K562 (cell line): Measurements from ENCODE around the gene TSHZ1. TPM values are rescaled to one million over a fixed set of nuclear protein-coding genes. Genes with fewer than 3 reads are reported as not detected.

ENCODE experiments used
- ATAC-seq: fragments of 200-7000 bp; cut with Tn5 transposase; 3 replicates; pipeline ENCODE4 v1.9.1; 2020; ENCODE audit warnings: moderate library complexity
- BruUV-seq: library from RNA; stranded (reverse); fragments of 400-500 nt; replicated peaks from 2 replicates; lab custom pipeline; 2021; lab: Mats Ljungman, UMichigan
- CTCF ChIA-PET: fragments of 300-600 bp; formaldehyde crosslinking; extraction: SDS; loops from one replicate; lab custom pipeline; 2021; ENCODE audit warnings: low intra/inter-chr PET ratio; lab: Yijun Ruan, JAX
- POLR2A ChIA-PET: fragments of 300-600, 350-650 bp; sonication (Branson Sonifier 250); formaldehyde crosslinking; extraction: SDS; loops from one replicate; lab custom pipeline; 2021; ENCODE audit warnings: antibody characterized with exemption, inconsistent platforms; lab: Yijun Ruan, JAX
- DNase-seq, 4 experiments: peaks; one replicate each; pipeline versions ENCODE4 v3.0.0 to v3.0.0-alpha.2; 2011 to 2018; ENCODE audit warnings: low spot score in 3 of 4, mixed read lengths in 3 of 4; ENCODE audit errors: extremely low read depth in 1 of 4
- FAIRE-seq: peaks from 2 replicates; lab custom pipeline; 2011; peaks lifted over from hg19 to GRCh38; lab: Jason Lieb, UNC
- H2AFZ ChIP-seq: 2 replicates; pipeline ENCODE4 v1.6.0; 2011; ENCODE audit warnings: low read depth, low read length, control low read depth, inconsistent platforms
- H3K27ac ChIP-seq: fragments of 200-600 bp; 3 replicates; pipeline ENCODE4 v1.8.0; 2011; ENCODE audit warnings: low read depth, mild to moderate bottlenecking, control low read depth, inconsistent platforms, low read length, moderate library complexity, mixed read lengths; ENCODE audit errors: extremely low read depth
- H3K27me3 ChIP-seq, 2 experiments: fragments of 300-600 bp in 1 of 2; 2 replicates in 1 of 2; 3 replicates in 1 of 2; pipeline versions ENCODE4 v1.6.0 to v1.8.0; 2011; ENCODE audit warnings: inconsistent platforms in 2 of 2, low read length in 2 of 2, mild to moderate bottlenecking in 1 of 2, mixed read lengths in 1 of 2, moderate library complexity in 1 of 2; ENCODE audit not compliant: control insufficient read depth in 2 of 2, insufficient read depth in 2 of 2
- H3K36me3 ChIP-seq: fragments of 300-600 bp; 3 replicates; pipeline ENCODE4 v1.8.0; 2011; ENCODE audit warnings: mild to moderate bottlenecking, low read length, inconsistent platforms; ENCODE audit not compliant: control insufficient read depth, insufficient read depth
- H3K4me1 ChIP-seq, 2 experiments: fragments of 200-600 bp in 1 of 2; replicated peaks in 1 of 2; 2 replicates in 1 of 2; 3 replicates in 1 of 2; pipeline versions ENCODE4 v1.5.1 to v1.8.0; 2011; ENCODE audit warnings: inconsistent platforms in 2 of 2, low read length in 2 of 2, mild to moderate bottlenecking in 1 of 2, mixed read lengths in 1 of 2, moderate library complexity in 1 of 2; ENCODE audit not compliant: control insufficient read depth in 2 of 2, insufficient read depth in 2 of 2
- H3K4me2 ChIP-seq: 2 replicates; pipeline ENCODE4 v1.6.1; 2011; ENCODE audit warnings: low read length, control low read depth, inconsistent platforms, mixed read lengths; ENCODE audit not compliant: insufficient read depth
- H3K4me3 ChIP-seq: fragments of 200-600 bp; sonication (generic), shearing (Covaris generic); 2 replicates; pipeline ENCODE4 v1.5.1; 2016; ENCODE audit warnings: control low read depth, inconsistent platforms
- H3K79me2 ChIP-seq: fragments of 200-600 bp; 3 replicates; pipeline ENCODE4 v1.8.0; 2011; ENCODE audit warnings: low read length, inconsistent platforms; ENCODE audit not compliant: control insufficient read depth, insufficient read depth
- H3K9ac ChIP-seq, 2 experiments: 2 replicates each; pipeline versions ENCODE4 v1.6.0 to v1.6.1; 2011; ENCODE audit warnings: low read depth in 2 of 2, low read length in 2 of 2, control low read depth in 1 of 2, inconsistent platforms in 1 of 2, mild to moderate bottlenecking in 1 of 2, mixed read lengths in 1 of 2; ENCODE audit not compliant: insufficient read depth in 1 of 2
- H3K9me1 ChIP-seq: one replicate; pipeline ENCODE4 v1.6.0; 2011; ENCODE audit warnings: inconsistent platforms, mild to moderate bottlenecking, low read length, moderate library complexity; ENCODE audit not compliant: control insufficient read depth, insufficient read depth
- H3K9me3 ChIP-seq: replicated peaks from 2 replicates; pipeline ENCODE4 v1.5.1; 2011; ENCODE audit warnings: low read depth, low read length, inconsistent platforms; ENCODE audit not compliant: control insufficient read depth, insufficient read depth
- H4K20me1 ChIP-seq: replicated peaks from 2 replicates; pipeline ENCODE4 v1.6.1; 2011; ENCODE audit warnings: low read length, inconsistent platforms, mixed read lengths; ENCODE audit not compliant: control insufficient read depth, insufficient read depth
- BRCA1 ChIP-seq, 2 experiments: fragments of 450-650 bp in 1 of 2; sonication (generic) in 1 of 2; formaldehyde crosslinking in 1 of 2; IDR thresholded peaks; 2 replicates each; pipeline versions ENCODE4 v1.5.0 to v1.6.1; 2017 to 2020; ENCODE audit warnings: mild to moderate bottlenecking in 1 of 2, missing genetic modification reagents in 1 of 2
- CC2D1A ChIP-seq: fragments of 450-650 bp; IDR thresholded peaks from 2 replicates; pipeline ENCODE4 v1.6.1; 2017; ENCODE audit warnings: mild to moderate bottlenecking
- DEAF1 ChIP-seq: fragments of 450-650 bp; formaldehyde crosslinking; IDR thresholded peaks from 2 replicates; pipeline ENCODE4 v1.4.0; 2020; ENCODE audit warnings: mild to moderate bottlenecking, moderate library complexity
- FIP1L1 ChIP-seq: fragments of 200-400 bp; formaldehyde crosslinking; IDR thresholded peaks from 2 replicates; pipeline ENCODE4 v1.6.1; 2018; ENCODE audit warnings: mild to moderate bottlenecking, low read depth, low read length; ENCODE audit not compliant: poor library complexity, severe bottlenecking
- L3MBTL2 ChIP-seq: fragments of 450-650 bp; IDR thresholded peaks from 2 replicates; pipeline ENCODE4 v1.6.1; 2016; ENCODE audit warnings: mild to moderate bottlenecking, moderate library complexity
- MTA3 ChIP-seq: fragments of 450-650 bp; formaldehyde crosslinking; IDR thresholded peaks from 2 replicates; pipeline ENCODE4 v1.6.1; 2017; ENCODE audit warnings: mild to moderate bottlenecking, borderline replicate concordance
- NRF1 ChIP-seq, 2 experiments: fragments of 450-650 bp; IDR thresholded peaks in 1 of 2; conservative IDR thresholded peaks in 1 of 2; 2 replicates each; pipeline ENCODE4 v1.6.1; 2014; ENCODE audit warnings: mild to moderate bottlenecking in 2 of 2
- PHF8 ChIP-seq: fragments of 200-600 bp; sonication (generic); IDR thresholded peaks from 2 replicates; pipeline ENCODE4 v1.6.1; 2012; ENCODE audit warnings: mixed run types, mild to moderate bottlenecking, inconsistent platforms, low read length, moderate library complexity, borderline replicate concordance
- POLR2A ChIP-seq: fragments of 450-650 bp; conservative IDR thresholded peaks from 2 replicates; pipeline ENCODE4 v1.6.1; 2016
- PREB ChIP-seq: sonication (generic); formaldehyde crosslinking; IDR thresholded peaks from 2 replicates; pipeline ENCODE4 v1.8.1; 2023; ENCODE audit warnings: mild to moderate bottlenecking, missing genetic modification reagents
- SMARCE1 ChIP-seq: fragments of 450-650 bp; IDR thresholded peaks from 2 replicates; pipeline ENCODE4 v1.7.1; 2016; ENCODE audit warnings: mild to moderate bottlenecking
- ZC3H4 ChIP-seq: sonication (generic); formaldehyde crosslinking; IDR thresholded peaks from 2 replicates; pipeline ENCODE4 v1.9.0; 2021; ENCODE audit warnings: missing genetic modification reagents, borderline replicate concordance
- ZNF830 ChIP-seq: fragments of 250-450 bp; sonication (Bioruptor Pico); IDR thresholded peaks from 2 replicates; pipeline ENCODE4 v1.5.0; 2021; ENCODE audit warnings: mild to moderate bottlenecking
- WGBS: fragments of 100-300 bp; shearing (Covaris generic); methylation state at CpG from one replicate; pipeline ENCODE4 v1.1.6; 2016; ENCODE audit warnings: low coverage, mixed read lengths; ENCODE audit not compliant: insufficient coverage; ENCODE audit errors: missing lambda C conversion rate; 5-methylcytosine and 5-hydroxymethylcytosine counted together
- in situ Hi-C: fragments of 300-500 bp; cut with MboI; formaldehyde crosslinking; loops from 4 replicates; pipeline ENCODE4 v1.15.0; 2018; ENCODE audit warnings: inconsistent platforms, mixed read lengths
- intact Hi-C: fragments of 100-400 bp; cut with micrococcal nuclease; formaldehyde crosslinking; loops from 2 replicates; pipeline ENCODE4 v1.14.2; 2022
- polyA plus RNA-seq, 8 experiments: library from polyadenylated mRNA; depleted of rRNA in 4 of 8; stranded (reverse) in 5 of 8; unstranded in 3 of 8; fragments of >200 nt; fragmentation: Nextera tagmentation in 2 of 8; fragmentation: Illumina TruSeq in 1 of 8; extraction: Ambion mirVana in 2 of 8; extraction: Trizol in 1 of 8; gene quantifications; 2 replicates each; pipeline versions ENCODE4 v1.2.1 to v1.2.3, GENCODE V29; 2011 to 2014; ENCODE audit warnings: inconsistent platforms in 1 of 8, missing spikeins in 1 of 8
- total RNA-seq, 7 experiments: library from RNA; depleted of rRNA in 6 of 7; stranded (reverse); fragments of >200 nt in 6 of 7; fragmentation: Illumina TruSeq in 2 of 7; extraction: Trizol in 2 of 7; gene quantifications; 2 replicates each; pipeline versions ENCODE4 v1.2.1 to v1.2.3, GENCODE V29; 2011 to 2021; ENCODE audit warnings: low replicate concordance in 1 of 7
- TF ChIP-seq, protein P1 (sequence below): fragments of 250-450 bp; sonication (Bioruptor Pico); IDR thresholded peaks from 2 replicates; pipeline ENCODE4 v1.5.0; 2021; ENCODE audit warnings: mild to moderate bottlenecking, moderate library complexity

TSHZ1 gene
- total and polyA plus RNA-seq, 9 of the 15 experiments (the other 6 are each of a cell fraction or from before 2014, with no cell fraction given) = 1.1 to 7.2 (median 2.7) TPM

GRCh38 chr18:75167759-75168618 is 42.6 kb upstream of the TSHZ1 start (continued):
- TF ChIP-seq PREB (no peak), DEAF1 (CRISPR knock-in tag) (no peak), PHF8 (no peak), POLR2A (no peak), CC2D1A (no peak)
- TF ChIP-seq, all 486 proteins: peak for 0

GRCh38 chr18:75168619-75169018 is 42.0 kb upstream of the TSHZ1 start:
- Histone ChIP-seq H3K4me2 (no peak overlapping the region), H3K9me1 (no peaks in the 10 kb centered on the region), H3K27ac (no peak overlapping the region), H3K79me2 (no peaks in the 10 kb centered on the region), H3K36me3 (no peaks in the 10 kb centered on the region), H3K4me3 (no peak overlapping the region), H3K4me1 (peaks cover 0 to 8% of the 10 kb centered on the region in 2 experiments; a peak in 1 of 5 replicates), H3K9ac (no peak overlapping the region), H3K9me3 (no peaks in the 10 kb centered on the region), H3K27me3 (peaks cover 11 to 62% of the 10 kb centered on the region in 2 experiments; a peak in 4 of 5 replicates), H2AFZ (no peak overlapping the region), H4K20me1 (no peaks in the 10 kb centered on the region)
- in situ Hi-C loops = no loop called here
- ATAC-seq = no peak
- ChIA-PET POLR2A (interaction anchor here (0.7 kb wide), 1 partner anchor 33 kb away, joined by 3 read pairs; no protein-coding TSS in a partner anchor), CTCF (no interaction called here)
- 0% methylated on average over 6 of the region's 7 CpGs for WGBS
- no peak for FAIRE-seq
- intact Hi-C loops = loop anchor here (10.0 kb wide), 1 partner anchor 306 kb away; no protein-coding TSS in a partner anchor
- no TSS peak for BruUV-seq
- DNase-seq = no peak
- TF ChIP-seq ZC3H4 (no peak), L3MBTL2 (no peak), NRF1 (conservative IDR thresholded peaks at IDR 0.05 in 1 of 2, IDR thresholded peaks at IDR 0.05 in 1 of 2) (no peak), FIP1L1 (no peak), BRCA1 (IDR thresholded peaks at IDR 0.05) (no peak), BRCA1 (CRISPR knock-in tag; IDR thresholded peaks at IDR 0.05) (no peak), MTA3 (no peak), ZNF830 (CRISPR knock-in tag) (no peak), SMARCE1 (no peak)
- TF ChIP-seq, protein P1, sequence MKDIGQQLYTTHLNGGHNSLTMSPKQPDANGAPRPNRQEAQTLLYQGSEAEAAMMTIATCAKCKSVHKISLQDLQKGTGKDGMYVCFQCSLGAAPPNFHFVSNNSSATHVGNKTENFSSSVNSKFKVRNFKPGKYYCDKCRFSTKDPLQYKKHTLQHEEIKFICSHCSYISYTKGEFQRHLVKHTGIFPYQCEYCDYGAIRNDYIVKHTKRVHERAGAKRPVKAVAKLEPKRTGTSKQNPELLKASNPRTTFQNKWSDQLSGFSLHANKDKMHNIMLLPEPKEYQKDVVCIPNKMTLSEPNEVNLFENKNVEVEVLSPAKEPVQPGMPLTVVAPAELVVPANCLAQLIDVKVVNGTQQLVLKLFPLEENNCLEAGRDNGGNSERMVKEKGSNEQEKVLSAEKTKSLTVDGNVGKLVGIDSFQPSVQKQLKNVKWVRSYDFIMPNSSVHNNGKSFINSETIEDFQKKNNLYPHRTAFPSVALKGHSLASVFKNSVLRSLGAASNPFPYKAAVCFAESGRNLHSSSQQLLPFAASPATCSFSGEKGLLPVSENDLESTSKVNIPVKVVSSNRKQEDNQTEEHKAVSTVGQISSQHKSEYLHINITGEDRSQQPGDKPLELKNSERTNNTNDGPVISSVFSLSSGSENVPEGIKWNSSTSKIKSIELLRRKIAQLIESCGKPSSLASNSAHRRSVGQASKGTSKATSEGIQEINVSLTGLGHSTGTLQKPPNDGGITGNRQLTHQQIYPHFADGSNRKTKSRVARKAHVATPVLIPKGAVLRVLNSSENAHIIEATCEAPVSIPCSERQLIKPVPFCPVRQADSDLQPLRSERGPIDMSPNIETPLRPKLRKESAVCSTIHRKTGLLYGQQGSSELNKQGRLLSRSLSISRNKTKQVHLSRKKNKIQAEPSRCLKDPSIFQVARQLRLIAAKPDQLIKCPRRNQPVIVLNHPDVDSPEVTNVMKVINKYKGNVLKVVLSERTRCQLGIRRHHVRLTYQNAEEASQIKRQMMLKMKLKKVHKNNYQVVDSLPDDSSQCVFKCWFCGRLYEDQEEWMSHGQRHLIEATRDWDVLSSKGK = no peak
